ENCODE data around the gene UVSSA. TPM values are rescaled to one million over a fixed set of nuclear protein-coding genes. Genes with fewer than 3 reads are reported as not detected.

Gene UVSSA
- total RNA-seq, 4 donors from 2014 or later = 13.5 to 114 (median 34.2) TPM

DNA sequence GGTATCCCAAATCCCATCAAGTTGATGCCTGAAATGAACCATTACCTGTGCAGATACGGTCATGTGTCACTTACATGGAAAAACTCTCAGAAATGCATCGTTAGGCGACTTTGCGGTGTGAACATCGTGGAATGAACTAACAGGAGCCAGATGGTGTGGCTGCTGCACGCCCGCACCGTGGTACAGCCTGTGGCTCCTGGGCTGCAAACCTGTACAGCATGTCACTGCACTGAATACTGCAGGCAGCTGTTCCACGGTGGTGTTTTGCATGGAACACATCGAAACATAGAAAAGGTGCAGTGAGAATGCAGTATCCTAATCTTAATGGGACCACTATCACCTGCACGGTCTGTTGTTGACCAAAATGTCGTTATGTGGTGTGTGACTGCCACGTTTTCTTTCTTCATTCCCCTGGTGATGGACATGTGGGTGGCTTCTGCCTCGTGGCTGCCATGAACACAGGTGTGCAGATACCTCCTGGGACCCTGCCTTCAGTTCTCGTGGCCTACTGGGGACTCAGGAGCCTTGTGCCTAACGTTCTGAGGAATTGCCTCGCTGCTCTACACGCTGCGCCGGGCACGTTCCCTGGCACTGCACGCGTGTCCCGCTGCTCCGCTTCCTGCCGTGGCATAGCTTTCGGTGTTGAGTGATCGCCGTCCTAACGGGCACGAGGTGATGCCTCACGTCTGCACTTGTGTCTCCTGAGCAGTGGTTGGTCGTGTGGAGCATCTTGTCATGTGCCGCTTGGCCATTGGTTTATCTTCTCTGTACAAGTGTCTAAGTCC is 38.9 kb upstream of the UVSSA start:
- WGBS, 2 donors (ENCODE audit: low coverage in 1 of 2) = 92 to 94% methylated on average over 15 to 34 of the region's 34 CpGs
- Histone ChIP-seq H3K27ac (peak overlapping the region in 1 of 4 donors; percentile 67), H3K36me3 (peaks cover 0 to 8% (median 2%) of the 10 kb centered on the region in 4 donors), H3K4me1 (peaks cover 11 to 54% (median 23%) of the 10 kb centered on the region in 4 donors), H3K4me3 (no peak overlapping the region), H3K9me3 (no peaks in the 10 kb centered on the region), H3K27me3 (no peaks in the 10 kb centered on the region)
- TF ChIP-seq POLR2A (IDR thresholded peaks at IDR 0.05) (no peak), CTCF (IDR thresholded peaks at IDR 0.05) (no peak), EP300 (IDR thresholded peaks at IDR 0.05; ENCODE audit: low read depth) (no peak), POLR2AphosphoS5 (IDR thresholded peaks at IDR 0.05) (no peak)
- in situ Hi-C loops (cut with MboI; ENCODE audit: low pct_ligation_motif_present in 1 of 4, low pct_unique_long_range_greater_than_20kb in 1 of 4, low sequenced_read_pairs in 3 of 4) (no loop called here), intact Hi-C loops (cut with DNase I; ENCODE audit: low total_unique reads) (no loop called here)
- no peak for DNase-seq

DNA sequence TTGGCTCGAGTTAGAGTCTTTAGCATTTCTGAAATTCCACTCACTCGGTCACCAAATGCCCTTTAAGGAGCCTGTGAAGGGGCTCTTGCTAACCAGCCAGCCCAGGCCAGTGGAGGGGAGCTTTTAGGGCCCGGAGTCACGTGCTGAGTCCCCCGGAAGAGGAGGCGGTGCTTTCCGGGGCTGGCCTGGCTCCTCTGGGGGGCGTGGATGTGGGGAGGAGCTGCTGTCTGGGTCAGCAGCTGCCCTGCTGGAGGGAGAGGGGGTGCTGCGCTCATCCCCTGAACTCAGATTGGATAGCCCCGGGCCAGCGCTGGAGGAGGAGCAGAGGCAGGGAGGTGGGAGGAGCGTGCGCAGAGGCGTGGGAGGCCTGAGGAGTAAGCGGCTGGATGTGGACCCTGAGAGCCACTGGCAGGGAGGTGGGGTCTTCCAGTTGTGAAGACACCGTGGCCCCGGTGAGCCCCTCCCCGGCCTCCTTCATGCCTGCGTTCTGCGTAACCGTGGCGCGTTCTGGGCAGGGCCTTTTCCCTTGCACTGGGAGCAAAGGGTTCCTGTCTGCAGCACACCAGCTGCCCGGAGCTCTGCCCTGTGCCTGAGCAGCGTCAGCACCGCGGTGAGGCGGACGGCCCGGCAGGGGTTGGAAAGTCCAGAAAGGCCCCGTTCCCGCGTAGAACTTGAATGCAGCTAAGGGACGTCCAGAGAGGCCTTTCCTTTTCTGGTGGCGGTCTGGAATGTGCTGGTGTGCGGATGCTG is 37.6 kb upstream of the UVSSA start:
- Histone ChIP-seq H3K27me3 (no peaks in the 10 kb centered on the region), H3K36me3 (peaks cover 0 to 21% (median 8%) of the 10 kb centered on the region in 4 donors), H3K9me3 (no peaks in the 10 kb centered on the region), H3K27ac (peak overlapping the region; percentile 64 to 76 (median 69)), H3K4me3 (peak overlapping the region; percentile 2 to 38 (median 14)), H3K4me1 (peaks cover 11 to 54% (median 23%) of the 10 kb centered on the region in 4 donors)
- intact Hi-C loops (cut with DNase I; ENCODE audit: low total_unique reads) (loop anchor here (5.0 kb wide), 1 partner anchor 552 kb away; no protein-coding TSS in a partner anchor), in situ Hi-C loops (cut with MboI; ENCODE audit: low pct_ligation_motif_present in 1 of 4, low pct_unique_long_range_greater_than_20kb in 1 of 4, low sequenced_read_pairs in 3 of 4) (no loop called here)
- TF ChIP-seq POLR2A (IDR thresholded peaks at IDR 0.05) (no peak), EP300 (IDR thresholded peaks at IDR 0.05; ENCODE audit: low read depth) (no peak), CTCF (IDR thresholded peaks at IDR 0.05) (no peak), POLR2AphosphoS5 (IDR thresholded peaks at IDR 0.05) (no peak)
- peak; percentile 79 for DNase-seq
- 45 to 90% methylated on average over 5 to 35 of the region's 36 CpGs for WGBS, 2 donors (ENCODE audit: low coverage in 1 of 2)

DNA sequence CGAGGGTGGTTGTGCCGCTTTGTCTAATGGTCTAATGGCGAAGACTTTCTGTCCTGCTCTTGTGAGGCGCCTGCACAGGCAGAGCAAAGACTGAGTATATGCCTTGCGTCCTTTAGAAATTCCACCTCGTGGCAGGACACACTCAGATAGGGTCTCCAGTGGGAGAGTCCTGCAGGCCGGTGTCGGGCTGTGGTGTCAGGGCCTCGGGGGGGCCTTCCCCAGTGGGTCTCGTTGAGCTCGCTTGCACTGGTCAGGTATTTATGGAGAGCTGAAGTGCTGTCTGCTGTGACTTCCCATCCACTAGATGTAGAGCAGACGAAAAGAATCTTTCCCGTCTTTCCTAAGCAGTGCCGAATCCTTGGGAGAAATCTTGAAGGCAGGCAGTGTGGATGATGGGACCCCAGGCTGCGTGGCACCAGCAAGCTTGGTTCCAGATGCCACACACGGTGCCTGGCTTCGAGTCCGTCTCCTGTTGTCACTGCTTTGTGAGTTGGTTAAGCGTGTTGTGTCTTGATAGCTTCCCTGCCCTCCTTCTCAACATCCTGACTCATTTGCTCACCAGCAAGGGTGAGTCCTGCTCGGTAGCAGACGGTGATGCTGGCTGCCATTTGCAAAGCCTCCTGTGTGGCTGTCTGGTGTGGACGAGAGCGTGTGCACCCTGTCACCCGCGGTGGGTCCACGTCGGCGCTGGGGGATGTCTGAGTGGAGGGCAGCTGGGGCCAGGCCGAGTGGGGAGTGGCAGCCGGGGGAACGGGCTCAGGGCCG is 36.8 kb upstream of the UVSSA start:
- intact Hi-C loops (cut with DNase I; ENCODE audit: low total_unique reads) (loop anchor here (5.0 kb wide), 1 partner anchor 553 kb away; no protein-coding TSS in a partner anchor), in situ Hi-C loops (cut with MboI; ENCODE audit: low pct_ligation_motif_present in 1 of 4, low pct_unique_long_range_greater_than_20kb in 1 of 4, low sequenced_read_pairs in 3 of 4) (no loop called here)
- 81 to 90% methylated on average over 2 to 32 of the region's 32 CpGs for WGBS, 2 donors (ENCODE audit: low coverage in 1 of 2)
- no peak for TF ChIP-seq EP300 (IDR thresholded peaks at IDR 0.05; ENCODE audit: low read depth)
- no peaks in the 10 kb centered on the region for H3K27me3 ChIP-seq
- DNase-seq = no peak
- peak overlapping the region in 3 of 4 donors; percentile 2 to 38 (median 25) for H3K4me3 ChIP-seq
- H3K9me3 ChIP-seq = no peaks in the 10 kb centered on the region
- H3K36me3 ChIP-seq = peaks cover 0 to 28% (median 12%) of the 10 kb centered on the region in 4 donors
- peak overlapping the region; percentile 64 to 76 (median 69) for H3K27ac ChIP-seq
- peaks cover 11 to 52% (median 21%) of the 10 kb centered on the region in 4 donors for H3K4me1 ChIP-seq

- Histone ChIP-seq H3K9me3 (no peaks in the 10 kb centered on the region), H3K27ac (peak overlapping the region in 1 of 4 donors; percentile 76), H3K27me3 (no peaks in the 10 kb centered on the region), H3K36me3 (peaks cover 0 to 30% (median 15%) of the 10 kb centered on the region in 4 donors), H3K4me1 (peaks cover 11 to 44% (median 19%) of the 10 kb centered on the region in 4 donors), H3K4me3 (no peak overlapping the region)
- intact Hi-C loops (cut with DNase I; ENCODE audit: low total_unique reads) = loop anchor here (5.0 kb wide), 1 partner anchor 554 kb away; no protein-coding TSS in a partner anchor
- 74% methylated on average over 42 of the region's 49 CpGs; no CpG with 5 or more reads in 1 of the 2 donors for WGBS, 2 donors (ENCODE audit: low coverage in 1 of 2)
- in situ Hi-C loops (cut with MboI; ENCODE audit: low pct_ligation_motif_present in 1 of 4, low pct_unique_long_range_greater_than_20kb in 1 of 4, low sequenced_read_pairs in 3 of 4) = no loop called here
- DNase-seq = no peak
- no peak for TF ChIP-seq EP300 (IDR thresholded peaks at IDR 0.05; ENCODE audit: low read depth)
- no peak for TF ChIP-seq POLR2AphosphoS5 (IDR thresholded peaks at IDR 0.05)
- TF ChIP-seq POLR2A (IDR thresholded peaks at IDR 0.05) = no peak
- no peak for TF ChIP-seq CTCF (IDR thresholded peaks at IDR 0.05)
These were observed 36.0 kb upstream of the UVSSA start for GRCh38 chr4:1310796-1311631.
